Measurements from ENCODE around the gene SALL2. TPM values are rescaled to one million over a fixed set of nuclear protein-coding genes. Genes with fewer than 3 reads are reported as not detected.

Gene SALL2
- polyA plus RNA-seq, 1 experiment, result 7.2 TPM

GRCh38 chr14:21528381-21529348, 2.5 kb upstream of the SALL2 start:
- Histone ChIP-seq H3K4me3 (ENCODE audit: low read depth, low read length) (no peak overlapping the region), H3K36me3 (ENCODE audit: control insufficient read depth, insufficient read depth, low read length) (peaks cover 2% of the 10 kb centered on the region; the same call in 1 of the 2 replicates), H3K27me3 (ENCODE audit: control insufficient read depth, insufficient read depth, low read length) (0 out of 2 replicates have a peak, but pooled peaks cover 5% of the 10 kb centered on the region)
- ChIA-PET POLR2A (interaction anchor here (0.6 kb wide), 1 partner anchor 15 kb away, joined by 6 read pairs; no protein-coding TSS in a partner anchor), CTCF (interaction anchor here (0.6 kb wide), 2 partner anchors 12 to 55 kb away, joined by 3 to 4 read pairs; no protein-coding TSS in a partner anchor)
- DNase-seq (ENCODE audit: low read depth), result no peak
- TF ChIP-seq CTCF (IDR thresholded peaks at IDR 0.05; ENCODE audit: insufficient read depth, low read depth, low read length), result no peak

DNA sequence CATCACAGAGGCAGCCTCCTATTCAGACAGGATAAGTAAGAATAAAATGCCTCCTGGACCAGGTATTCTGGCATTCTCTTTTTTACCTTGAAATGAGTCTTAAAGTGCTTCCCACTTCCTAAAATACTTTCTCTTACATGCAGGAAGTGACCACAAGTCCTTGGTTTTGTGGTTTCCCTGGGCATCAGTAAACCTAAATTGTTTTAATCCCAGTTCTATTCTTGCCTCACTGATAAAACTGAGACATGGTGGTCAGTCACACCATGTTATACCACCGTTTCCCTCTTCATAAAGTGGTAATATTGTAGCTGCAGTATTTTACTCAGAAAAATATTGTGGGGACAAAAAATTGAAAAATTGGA, 1.2 kb upstream of the SALL2 start:
- Histone ChIP-seq H3K27me3 (ENCODE audit: control insufficient read depth, insufficient read depth, low read length) (0 out of 2 replicates have a peak, but pooled peaks cover 5% of the 10 kb centered on the region), H3K36me3 (ENCODE audit: control insufficient read depth, insufficient read depth, low read length) (peaks cover 2% of the 10 kb centered on the region; the same call in 1 of the 2 replicates), H3K4me3 (ENCODE audit: low read depth, low read length) (no peak overlapping the region)
- DNase-seq (ENCODE audit: low read depth), result no peak
- ChIA-PET CTCF (no interaction called here), POLR2A (no interaction called here)
- no peak for TF ChIP-seq CTCF (IDR thresholded peaks at IDR 0.05; ENCODE audit: insufficient read depth, low read depth, low read length)

GRCh38 chr14:21526672-21527317, 649 bp upstream of the SALL2 start:
- H3K36me3 ChIP-seq (ENCODE audit: control insufficient read depth, insufficient read depth, low read length), result peaks cover 2% of the 10 kb centered on the region; the same call in 1 of the 2 replicates
- POLR2A ChIA-PET, result interaction anchor here (0.8 kb wide), 1 partner anchor 50 kb away, joined by 4 read pairs; the partner anchor contains the start of genes RAB2B and TOX4
- CTCF ChIA-PET, result interaction anchor here (0.9 to 1.3 kb wide), 2 partner anchors 28 to 54 kb away, joined by 4 to 8 read pairs; no protein-coding TSS in a partner anchor
- TF ChIP-seq CTCF (IDR thresholded peaks at IDR 0.05; ENCODE audit: insufficient read depth, low read depth, low read length), result no peak
- peak overlapping the region; percentile 88 for H3K4me3 ChIP-seq (ENCODE audit: low read depth, low read length)
- DNase-seq (ENCODE audit: low read depth), result no peak
- H3K27me3 ChIP-seq (ENCODE audit: control insufficient read depth, insufficient read depth, low read length), result 0 out of 2 replicates have a peak, but pooled peaks cover 5% of the 10 kb centered on the region

DNA sequence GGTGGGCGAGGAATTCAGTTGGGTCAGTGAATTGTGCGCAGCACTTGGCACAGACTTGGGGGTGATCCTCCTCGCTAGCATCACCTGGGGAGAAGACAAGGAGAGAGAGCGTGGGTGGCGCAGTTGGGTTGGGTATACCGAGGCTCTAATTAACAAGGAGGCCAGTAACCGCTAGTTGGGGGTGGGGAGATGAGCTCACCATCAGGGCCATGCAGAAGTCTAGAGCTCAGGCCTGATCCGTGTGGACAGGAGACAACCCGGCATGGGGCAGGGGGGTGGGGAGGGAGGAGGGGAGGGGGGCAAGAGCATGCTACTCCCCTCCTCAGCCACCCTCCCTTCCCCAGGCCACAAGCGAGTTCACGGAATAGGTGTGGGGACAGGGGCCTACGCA, 580 bp downstream of the SALL2 start:
- ChIA-PET CTCF (interaction anchor here (1.3 kb wide), 1 partner anchor 27 kb away, joined by 8 read pairs; no protein-coding TSS in a partner anchor), POLR2A (interaction anchor here (0.6 kb wide), 1 partner anchor 28 kb away, joined by 5 read pairs; no protein-coding TSS in a partner anchor)
- no peak for TF ChIP-seq CTCF (IDR thresholded peaks at IDR 0.05; ENCODE audit: insufficient read depth, low read depth, low read length)

More for the DNA sequence above, 580 bp downstream of the SALL2 start:
- Histone ChIP-seq H3K27me3 (ENCODE audit: control insufficient read depth, insufficient read depth, low read length) (0 out of 2 replicates have a peak, but pooled peaks cover 3% of the 10 kb centered on the region), H3K36me3 (ENCODE audit: control insufficient read depth, insufficient read depth, low read length) (peaks cover 2% of the 10 kb centered on the region; the same call in 1 of the 2 replicates), H3K4me3 (ENCODE audit: low read depth, low read length) (peak overlapping the region; percentile 88)
- no peak for DNase-seq (ENCODE audit: low read depth)
